Type B pancreatic cell (in vitro differentiated cells): ENCODE measurements around the gene MYH10. TPM values are rescaled to one million over a fixed set of nuclear protein-coding genes. Genes with fewer than 3 reads are reported as not detected.
A peak's percentile ranks its signal among the peaks of the same experiment; 100 is the strongest.

Experiments
- DNase-seq: peaks from one replicate; pipeline ENCODE4 v3.0.0; 2021; ENCODE audit warnings: mixed read lengths; ENCODE audit not compliant: unreplicated experiment; ENCODE audit errors: extremely low spot score
- H3K27ac Mint-ChIP-seq: 2 replicates; pipeline ENCODE4 v1.8.0; 2021; ENCODE audit warnings: mild to moderate bottlenecking, mixed read lengths
- H3K27me3 Mint-ChIP-seq: 2 replicates; pipeline ENCODE4 v1.8.0; 2021; ENCODE audit warnings: mixed read lengths
- H3K36me3 Mint-ChIP-seq: 2 replicates; pipeline ENCODE4 v1.8.0; 2021; ENCODE audit warnings: mixed read lengths
- H3K4me1 Mint-ChIP-seq: one replicate; pipeline ENCODE4 v1.8.0; 2021; ENCODE audit warnings: mixed read lengths; ENCODE audit not compliant: unreplicated experiment
- H3K4me3 Mint-ChIP-seq: 2 replicates; pipeline ENCODE4 v1.8.0; 2021; ENCODE audit warnings: mild to moderate bottlenecking, mixed read lengths
- H3K9me3 Mint-ChIP-seq: 2 replicates; pipeline ENCODE4 v1.8.0; 2021; ENCODE audit warnings: mixed read lengths
- CTCF ChIP-seq: fragments of 200-600 bp; sonication (generic); conservative IDR thresholded peaks from 2 replicates; pipeline ENCODE4 v1.5.0; 2021; ENCODE audit warnings: antibody characterized with exemption, mild to moderate bottlenecking
- total RNA-seq: library from RNA; stranded (reverse); gene quantifications from 2 replicates; pipeline ENCODE4 v1.2.1, GENCODE V29; 2021; ENCODE audit warnings: low replicate concordance

MYH10 gene
- total RNA-seq, 1 donor from 2014 or later, result 254 TPM

GRCh38 chr17:8518326-8518725, 112.2 kb downstream of the MYH10 start:
- H3K9me3 Mint-ChIP-seq, result no peaks in the 10 kb centered on the region
- no peaks in the 10 kb centered on the region for H3K27me3 Mint-ChIP-seq
- H3K36me3 Mint-ChIP-seq, result peaks cover 55% of the 10 kb centered on the region
- no peaks in the 10 kb centered on the region for H3K4me1 Mint-ChIP-seq
- DNase-seq, result no peak
- no peak for TF ChIP-seq CTCF
- H3K4me3 Mint-ChIP-seq, result no peak overlapping the region
- no peak overlapping the region for H3K27ac Mint-ChIP-seq

- DNase-seq, result no peak
- Mint-ChIP-seq H3K4me3 (no peak overlapping the region), H3K36me3 (peaks cover 51% of the 10 kb centered on the region), H3K9me3 (no peaks in the 10 kb centered on the region), H3K27me3 (no peaks in the 10 kb centered on the region), H3K27ac (peak overlapping the region; percentile 44), H3K4me1 (no peaks in the 10 kb centered on the region)
- no peak for TF ChIP-seq CTCF
These were observed 115.7 kb downstream of the MYH10 start for GRCh38 chr17:8514801-8515200.

GRCh38 chr17:8506145-8506544, 124.4 kb downstream of the MYH10 start:
- peak overlapping the region; percentile 48 for H3K27ac Mint-ChIP-seq
- H3K36me3 Mint-ChIP-seq, result peaks cover 34% of the 10 kb centered on the region
- DNase-seq, result no peak
- H3K4me3 Mint-ChIP-seq, result peak overlapping the region; percentile 8
- no peaks in the 10 kb centered on the region for H3K27me3 Mint-ChIP-seq
- no peaks in the 10 kb centered on the region for H3K4me1 Mint-ChIP-seq
- no peaks in the 10 kb centered on the region for H3K9me3 Mint-ChIP-seq
- TF ChIP-seq CTCF, result no peak

- Mint-ChIP-seq H3K27ac (peak overlapping the region; percentile 37), H3K9me3 (no peaks in the 10 kb centered on the region)
These were observed 125.9 kb downstream of the MYH10 start for GRCh38 chr17:8504460-8505207.

GRCh38 chr17:8503807-8504206, 126.7 kb downstream of the MYH10 start:
- Mint-ChIP-seq H3K36me3 (peaks cover 35% of the 10 kb centered on the region), H3K27ac (peak overlapping the region; percentile 37)
- no peak for TF ChIP-seq CTCF

More at GRCh38 chr17:8504460-8505207, 125.9 kb downstream of the MYH10 start:
- Mint-ChIP-seq H3K4me3 (no peak overlapping the region), H3K36me3 (peaks cover 40% of the 10 kb centered on the region), H3K27me3 (no peaks in the 10 kb centered on the region), H3K4me1 (no peaks in the 10 kb centered on the region)
- no peak for TF ChIP-seq CTCF
- DNase-seq, result no peak

More at GRCh38 chr17:8503807-8504206, 126.7 kb downstream of the MYH10 start:
- no peak for DNase-seq
- H3K4me3 Mint-ChIP-seq, result no peak overlapping the region
- no peaks in the 10 kb centered on the region for H3K9me3 Mint-ChIP-seq
- no peaks in the 10 kb centered on the region for H3K27me3 Mint-ChIP-seq
- no peaks in the 10 kb centered on the region for H3K4me1 Mint-ChIP-seq
